ENCODE results near the gene GGN.

Gene GGN

GRCh38 chr19:38400361-38400760, 12.5 kb upstream of the GGN start:
- DNase-seq (ENCODE audit: insufficient read length, low spot score): no peak
- TF ChIP-seq POLR2AphosphoS5 (IDR thresholded peaks at IDR 0.05; ENCODE audit: low read depth, low read length): no peak
- no peak for TF ChIP-seq SPI1 (IDR thresholded peaks at IDR 0.05; ENCODE audit: low read depth, low read length)
- TF ChIP-seq POU2F2 (IDR thresholded peaks at IDR 0.05; ENCODE audit: low read depth, low read length): no peak
- no peak for TF ChIP-seq POLR2A (IDR thresholded peaks at IDR 0.05; ENCODE audit: low read depth, low read length)
- no peak for TF ChIP-seq TAF1 (IDR thresholded peaks at IDR 0.05; ENCODE audit: low read depth, low read length)
- no peak for TF ChIP-seq PAX5 (IDR thresholded peaks at IDR 0.05; ENCODE audit: insufficient read depth, low read length, severe bottlenecking)
- FAIRE-seq: no peak

- FAIRE-seq (no peak), DNase-seq (ENCODE audit: insufficient read length, low spot score) (no peak)
- TF ChIP-seq PAX5 (IDR thresholded peaks at IDR 0.05; ENCODE audit: insufficient read depth, low read length, severe bottlenecking): no peak
- TF ChIP-seq TAF1 (IDR thresholded peaks at IDR 0.05; ENCODE audit: low read depth, low read length): no peak
- no peak for TF ChIP-seq POLR2AphosphoS5 (IDR thresholded peaks at IDR 0.05; ENCODE audit: low read depth, low read length)
- no peak for TF ChIP-seq SPI1 (IDR thresholded peaks at IDR 0.05; ENCODE audit: low read depth, low read length)
These were observed 11.7 kb upstream of the GGN start for GRCh38 chr19:38399537-38399936.

- DNase-seq (ENCODE audit: insufficient read length, low spot score) (no peak), FAIRE-seq (no peak)
- TF ChIP-seq PAX5 (IDR thresholded peaks at IDR 0.05; ENCODE audit: insufficient read depth, low read length, severe bottlenecking) (no peak), SPI1 (IDR thresholded peaks at IDR 0.05; ENCODE audit: low read depth, low read length) (no peak), TAF1 (IDR thresholded peaks at IDR 0.05; ENCODE audit: low read depth, low read length) (no peak), POLR2A (IDR thresholded peaks at IDR 0.05; ENCODE audit: low read depth, low read length) (no peak), POLR2AphosphoS5 (IDR thresholded peaks at IDR 0.05; ENCODE audit: low read depth, low read length) (no peak), POU2F2 (IDR thresholded peaks at IDR 0.05; ENCODE audit: low read depth, low read length) (no peak)
These were observed 11.2 kb upstream of the GGN start for GRCh38 chr19:38399081-38399480.

GRCh38 chr19:38395381-38396114, 7.7 kb upstream of the GGN start:
- peak; percentile 71 for FAIRE-seq
- no peak for DNase-seq (ENCODE audit: insufficient read length, low spot score)
- TF ChIP-seq POU2F2 (IDR thresholded peaks at IDR 0.05; ENCODE audit: low read depth, low read length): no peak
- no peak for TF ChIP-seq TAF1 (IDR thresholded peaks at IDR 0.05; ENCODE audit: low read depth, low read length)

- DNase-seq (ENCODE audit: insufficient read length, low spot score) (no peak), FAIRE-seq (peak; percentile 23)
- no peak for TF ChIP-seq POU2F2 (IDR thresholded peaks at IDR 0.05; ENCODE audit: low read depth, low read length)
- TF ChIP-seq POLR2A (IDR thresholded peaks at IDR 0.05; ENCODE audit: low read depth, low read length): no peak
- no peak for TF ChIP-seq POLR2AphosphoS5 (IDR thresholded peaks at IDR 0.05; ENCODE audit: low read depth, low read length)
- no peak for TF ChIP-seq SPI1 (IDR thresholded peaks at IDR 0.05; ENCODE audit: low read depth, low read length)
- no peak for TF ChIP-seq TAF1 (IDR thresholded peaks at IDR 0.05; ENCODE audit: low read depth, low read length)
- TF ChIP-seq PAX5 (IDR thresholded peaks at IDR 0.05; ENCODE audit: insufficient read depth, low read length, severe bottlenecking): no peak
These were observed 6.7 kb upstream of the GGN start for GRCh38 chr19:38394488-38394887.

- TF ChIP-seq POU2F2 (IDR thresholded peaks at IDR 0.05; ENCODE audit: low read depth, low read length): no peak
- TF ChIP-seq SPI1 (IDR thresholded peaks at IDR 0.05; ENCODE audit: low read depth, low read length): no peak
- TF ChIP-seq PAX5 (IDR thresholded peaks at IDR 0.05; ENCODE audit: insufficient read depth, low read length, severe bottlenecking): no peak
- no peak for TF ChIP-seq POLR2A (IDR thresholded peaks at IDR 0.05; ENCODE audit: low read depth, low read length)
- no peak for TF ChIP-seq TAF1 (IDR thresholded peaks at IDR 0.05; ENCODE audit: low read depth, low read length)
- no peak for TF ChIP-seq POLR2AphosphoS5 (IDR thresholded peaks at IDR 0.05; ENCODE audit: low read depth, low read length)
- FAIRE-seq: no peak
- no peak for DNase-seq (ENCODE audit: insufficient read length, low spot score)
These were observed 5.0 kb upstream of the GGN start for GRCh38 chr19:38392707-38393308.

- FAIRE-seq (no peak), DNase-seq (ENCODE audit: insufficient read length, low spot score) (no peak)
- no peak for TF ChIP-seq POLR2A (IDR thresholded peaks at IDR 0.05; ENCODE audit: low read depth, low read length)
- no peak for TF ChIP-seq SPI1 (IDR thresholded peaks at IDR 0.05; ENCODE audit: low read depth, low read length)
- TF ChIP-seq POU2F2 (IDR thresholded peaks at IDR 0.05; ENCODE audit: low read depth, low read length): no peak
- TF ChIP-seq POLR2AphosphoS5 (IDR thresholded peaks at IDR 0.05; ENCODE audit: low read depth, low read length): no peak
- no peak for TF ChIP-seq TAF1 (IDR thresholded peaks at IDR 0.05; ENCODE audit: low read depth, low read length)
- TF ChIP-seq PAX5 (IDR thresholded peaks at IDR 0.05; ENCODE audit: insufficient read depth, low read length, severe bottlenecking): no peak
These were observed 4.2 kb upstream of the GGN start for GRCh38 chr19:38391911-38392464.

GRCh38 chr19:38389957-38390924, 2.4 kb upstream of the GGN start:
- FAIRE-seq: no peak

More at GRCh38 chr19:38389957-38390924, 2.4 kb upstream of the GGN start:
- DNase-seq (ENCODE audit: insufficient read length, low spot score): no peak
- TF ChIP-seq SPI1 (IDR thresholded peaks at IDR 0.05; ENCODE audit: low read depth, low read length) (no peak), PAX5 (IDR thresholded peaks at IDR 0.05; ENCODE audit: insufficient read depth, low read length, severe bottlenecking) (no peak)
